H9 (cell line): ENCODE measurements around the gene PRR7. TPM values are rescaled to one million over a fixed set of nuclear protein-coding genes. Genes with fewer than 3 reads are reported as not detected.
A peak's percentile ranks its signal among the peaks of the same experiment; 100 is the strongest.

Experiments used
- DNase-seq: peaks from one replicate; pipeline ENCODE4 v3.0.0-alpha.2; 2017
- H2AFZ ChIP-seq: one replicate; pipeline ENCODE4 v1.6.1; 2013; ENCODE audit warnings: mild to moderate bottlenecking, low read length, control low read depth, moderate library complexity
- H2AK5ac ChIP-seq: 2 replicates; pipeline ENCODE4 v1.6.1; 2013; ENCODE audit warnings: low read length, control low read depth, mixed read lengths; ENCODE audit not compliant: insufficient read length
- H2BK120ac ChIP-seq: one replicate; pipeline ENCODE4 v1.6.1; 2013; ENCODE audit warnings: low read depth, mild to moderate bottlenecking, low read length, control low read depth, inconsistent platforms; ENCODE audit not compliant: poor library complexity, severe bottlenecking
- H2BK12ac ChIP-seq: 2 replicates; pipeline ENCODE4 v1.6.1; 2013; ENCODE audit warnings: low read length, control low read depth, mixed read lengths, low read depth; ENCODE audit not compliant: insufficient read length
- H2BK15ac ChIP-seq: 2 replicates; pipeline ENCODE4 v1.6.1; 2013; ENCODE audit warnings: low read depth, low read length, control low read depth
- H2BK20ac ChIP-seq: one replicate; pipeline ENCODE4 v1.6.1; 2013; ENCODE audit warnings: low read depth, mild to moderate bottlenecking, low read length, control low read depth, inconsistent platforms; ENCODE audit not compliant: poor library complexity, severe bottlenecking
- H2BK5ac ChIP-seq: 2 replicates; pipeline ENCODE4 v1.6.1; 2013; ENCODE audit warnings: low read length, control low read depth, mixed read lengths; ENCODE audit not compliant: insufficient read length
- H3K14ac ChIP-seq: 2 replicates; pipeline ENCODE4 v1.6.1; 2013; ENCODE audit warnings: low read length, control low read depth; ENCODE audit not compliant: insufficient read depth
- H3K18ac ChIP-seq: 2 replicates; pipeline ENCODE4 v1.6.1; 2013; ENCODE audit warnings: low read depth, mild to moderate bottlenecking, mixed read lengths, low read length, control low read depth; ENCODE audit not compliant: insufficient read length
- H3K23ac ChIP-seq: 2 replicates; pipeline ENCODE4 v1.6.1; 2013; ENCODE audit warnings: low read length, control low read depth, mixed read lengths, low read depth; ENCODE audit not compliant: insufficient read length
- H3K23me2 ChIP-seq: 2 replicates; pipeline ENCODE4 v1.6.1; 2013; ENCODE audit warnings: low read depth, mild to moderate bottlenecking, mixed read lengths, low read length, control low read depth; ENCODE audit not compliant: insufficient read length, poor library complexity, severe bottlenecking
- H3K27ac ChIP-seq: 2 replicates; pipeline ENCODE4 v1.5.1; 2013; ENCODE audit warnings: low read length, control low read depth, mixed read lengths, low read depth; ENCODE audit not compliant: insufficient read length
- H3K27me3 ChIP-seq: 2 replicates; pipeline ENCODE4 v1.6.1; 2013; ENCODE audit warnings: low read length, control low read depth, inconsistent platforms; ENCODE audit not compliant: insufficient read depth
- H3K4ac ChIP-seq: 2 replicates; pipeline ENCODE4 v1.6.1; 2013; ENCODE audit warnings: low read depth, mild to moderate bottlenecking, control low read depth, inconsistent platforms, low read length, moderate library complexity
- H3K4me1 ChIP-seq: 2 replicates; pipeline ENCODE4 v1.6.1; 2013; ENCODE audit warnings: low read length, control low read depth, inconsistent platforms; ENCODE audit not compliant: insufficient read depth
- H3K4me2 ChIP-seq: 2 replicates; pipeline ENCODE4 v1.6.1; 2013; ENCODE audit warnings: low read length, control low read depth, mixed read lengths; ENCODE audit not compliant: insufficient read length, insufficient read depth
- H3K56ac ChIP-seq: 2 replicates; pipeline ENCODE4 v1.6.1; 2013; ENCODE audit warnings: low read depth, mild to moderate bottlenecking, mixed read lengths, low read length, control low read depth; ENCODE audit not compliant: insufficient read length
- H3K79me1 ChIP-seq: 2 replicates; pipeline ENCODE4 v1.6.1; 2013; ENCODE audit warnings: low read depth, mild to moderate bottlenecking, moderate library complexity, low read length, control low read depth, inconsistent platforms; ENCODE audit not compliant: insufficient read depth, poor library complexity, severe bottlenecking
- H3K79me2 ChIP-seq: 2 replicates; pipeline ENCODE4 v1.6.1; 2013; ENCODE audit warnings: low read length, control low read depth, inconsistent platforms; ENCODE audit not compliant: insufficient read depth
- H3K9ac ChIP-seq: 2 replicates; pipeline ENCODE4 v1.6.1; 2013; ENCODE audit warnings: low read length, control low read depth, mixed read lengths; ENCODE audit not compliant: insufficient read length; ENCODE audit errors: extremely low read depth
- H3K9me3 ChIP-seq: one replicate; pipeline ENCODE4 v1.6.1; 2013; ENCODE audit warnings: low read depth, low read length, inconsistent platforms; ENCODE audit not compliant: control insufficient read depth
- H3T11ph ChIP-seq: one replicate; pipeline ENCODE4 v1.6.1; 2013; ENCODE audit warnings: mild to moderate bottlenecking, low read length, control low read depth, inconsistent platforms
- H4K20me1 ChIP-seq: one replicate; pipeline ENCODE4 v1.6.1; 2013; ENCODE audit not compliant: control insufficient read depth, insufficient read length, insufficient read depth
- H4K5ac ChIP-seq: 2 replicates; pipeline ENCODE4 v1.6.1; 2013; ENCODE audit warnings: low read depth, mild to moderate bottlenecking, mixed read lengths, low read length, control low read depth; ENCODE audit not compliant: insufficient read length
- H4K8ac ChIP-seq: replicated peaks from 2 replicates; pipeline ENCODE4 v1.6.1; 2013; ENCODE audit warnings: low read length, control low read depth, mixed read lengths, low read depth; ENCODE audit not compliant: insufficient read length
- H4K91ac ChIP-seq: 2 replicates; pipeline ENCODE4 v1.6.1; 2013; ENCODE audit warnings: low read depth, mild to moderate bottlenecking, moderate library complexity, mixed read lengths, low read length, control low read depth; ENCODE audit not compliant: insufficient read length
- H3K27ac Mint-ChIP-seq, 3 experiments: 2 replicates in 2 of 3; 3 replicates in 1 of 3; pipeline ENCODE4 v1.8.0; 2020 to 2021; ENCODE audit warnings: mixed read lengths in 3 of 3, mild to moderate bottlenecking in 1 of 3, moderate library complexity in 1 of 3
- H3K27me3 Mint-ChIP-seq: 2 replicates; pipeline ENCODE4 v1.8.0; 2021; ENCODE audit warnings: low read depth, mild to moderate bottlenecking, moderate library complexity, mixed read lengths
- H3K36me3 Mint-ChIP-seq, 3 experiments: 2 replicates in 2 of 3; 3 replicates in 1 of 3; pipeline ENCODE4 v1.8.0; 2020 to 2021; ENCODE audit warnings: low read depth in 3 of 3, mixed read lengths in 3 of 3; ENCODE audit not compliant: insufficient read depth in 1 of 3
- H3K4me1 Mint-ChIP-seq, 2 experiments: 2 replicates each; pipeline ENCODE4 v1.8.0; 2020; ENCODE audit warnings: mixed read lengths in 2 of 2
- H3K4me3 Mint-ChIP-seq, 2 experiments: 2 replicates in 1 of 2; 3 replicates in 1 of 2; pipeline ENCODE4 v1.8.0; 2020 to 2021; ENCODE audit warnings: mild to moderate bottlenecking in 2 of 2, mixed read lengths in 2 of 2, moderate library complexity in 1 of 2
- H3K9me3 Mint-ChIP-seq, 2 experiments: 2 replicates in 1 of 2; 3 replicates in 1 of 2; pipeline ENCODE4 v1.8.0; 2020; ENCODE audit warnings: mild to moderate bottlenecking in 2 of 2, mixed read lengths in 2 of 2, moderate library complexity in 1 of 2
- CTCF ChIP-seq: fragments of 200-600 bp; sonication (generic); conservative IDR thresholded peaks from 3 replicates; pipeline ENCODE4 v1.8.0; 2021; ENCODE audit warnings: antibody characterized with exemption, mild to moderate bottlenecking
- WGBS: extraction: QIAGEN DNeasy Blood & Tissue Kit; methylation state at CpG from one replicate; pipeline ENCODE4 v1.1.7; 2013; ENCODE audit warnings: missing lambda C conversion rate, low lambda C conversion rate, mixed read lengths; ENCODE audit not compliant: insufficient read length; ENCODE audit errors: extremely low coverage; 5-methylcytosine and 5-hydroxymethylcytosine counted together
- total RNA-seq: library from RNA; stranded (reverse); gene quantifications from 2 replicates; pipeline ENCODE4 v1.2.1, GENCODE V29; 2021

The PRR7 gene
- total RNA-seq, 1 experiment from 2014 or later = 9.6 TPM

- H3K9ac ChIP-seq = no peak overlapping the region
- no peak overlapping the region for H2BK20ac ChIP-seq
- no peak overlapping the region for H3K56ac ChIP-seq
- H3K14ac ChIP-seq = no peak overlapping the region
- Mint-ChIP-seq H3K27me3 (no peaks in the 10 kb centered on the region), H3K27ac (peak overlapping the region in 2 of 3 experiments; percentile 64 to 81; a peak in 4 of 7 replicates), H3K4me3 (no peak overlapping the region; a peak in 2 of 5 replicates), H3K9me3 (peaks cover 2 to 11% of the 10 kb centered on the region in 2 experiments; a peak in 1 of 5 replicates), H3K4me1 (peaks cover 17 to 39% of the 10 kb centered on the region in 2 experiments), H3K36me3 (peaks cover 56 to 81% (median 79%) of the 10 kb centered on the region in 3 experiments)
- H4K91ac ChIP-seq = no peak overlapping the region
- no peak overlapping the region for H2AK5ac ChIP-seq
- H3K79me2 ChIP-seq = peaks cover 26% of the 10 kb centered on the region; the same call in 1 of the 2 replicates
- no peak overlapping the region for H3K27ac ChIP-seq
- H3T11ph ChIP-seq = no peak overlapping the region
- H3K4me1 ChIP-seq = peaks cover 14% of the 10 kb centered on the region; the same call in 1 of the 2 replicates
- H2BK5ac ChIP-seq = no peak overlapping the region
- H3K18ac ChIP-seq = no peak overlapping the region
- H2BK120ac ChIP-seq = no peak overlapping the region
- DNase-seq = no peak
- no peak for TF ChIP-seq CTCF
- H4K8ac ChIP-seq = no peak overlapping the region
- no peaks in the 10 kb centered on the region for H3K9me3 ChIP-seq
- no peak overlapping the region for H4K5ac ChIP-seq
- no CpG with 5 or more reads among the region's 2 CpGs for whole genome bisulfite sequencing
- H2BK15ac ChIP-seq = no peak overlapping the region
- no peak overlapping the region for H2AFZ ChIP-seq
- H2BK12ac ChIP-seq = no peak overlapping the region
- H3K23me2 ChIP-seq = peaks cover 4% of the 10 kb centered on the region
- no peaks in the 10 kb centered on the region for H3K27me3 ChIP-seq
- no peaks in the 10 kb centered on the region for H4K20me1 ChIP-seq
- H3K4me2 ChIP-seq = no peak overlapping the region
- no peak overlapping the region for H3K23ac ChIP-seq
- H3K79me1 ChIP-seq = peaks cover 10% of the 10 kb centered on the region
- H3K4ac ChIP-seq = no peak overlapping the region
These were observed 21.7 kb downstream of the PRR7 start for GRCh38 chr5:177468329-177468684.
